Activated naive CD4-positive, alpha-beta T cell treated with anti-CD3 and anti-CD28 coated beads for 36 hours (primary cell): Measurements from ENCODE around the gene FCER1A. TPM values are rescaled to one million over a fixed set of nuclear protein-coding genes. Genes with fewer than 3 reads are reported as not detected.
"Not testable (repeated sequence)": the region's sequence is repeated elsewhere in the genome, so short reads cannot be mapped to it uniquely, and the experiment has no call there.

Source experiments
- CTCF ChIA-PET: fragments of 350-600 bp; sonication (Branson Sonifier 250); formaldehyde crosslinking; loops from one replicate; lab custom pipeline; 2021; ENCODE audit warnings: antibody characterized with exemption; lab: Charles Lee
- DNase-seq: peaks from one replicate; pipeline ENCODE4 v3.0.0-alpha.2; 2020
- H3K27ac Mint-ChIP-seq: one replicate; pipeline ENCODE4 v1.8.0; 2021; ENCODE audit warnings: mild to moderate bottlenecking, mixed read lengths
- H3K27me3 Mint-ChIP-seq: one replicate; pipeline ENCODE4 v1.8.0; 2021; ENCODE audit warnings: low read depth, mixed read lengths
- H3K36me3 Mint-ChIP-seq: one replicate; pipeline ENCODE4 v1.8.0; 2021; ENCODE audit warnings: low read depth, mixed read lengths
- H3K4me1 Mint-ChIP-seq: one replicate; pipeline ENCODE4 v1.8.0; 2021; ENCODE audit warnings: low read depth, mixed read lengths
- H3K4me3 Mint-ChIP-seq: one replicate; pipeline ENCODE4 v1.8.0; 2021; ENCODE audit warnings: mild to moderate bottlenecking, moderate library complexity, mixed read lengths
- H3K9me3 Mint-ChIP-seq: one replicate; pipeline ENCODE4 v1.8.0; 2021; ENCODE audit warnings: mixed read lengths
- intact Hi-C: fragments of 100-400 bp; cut with micrococcal nuclease; formaldehyde crosslinking; loops from one replicate; pipeline ENCODE4 v1.15.1; 2023
- total RNA-seq, 2 experiments: library from RNA; stranded (reverse); gene quantifications; one replicate each; pipeline ENCODE4 v1.2.3, GENCODE V29; 2021

Gene FCER1A
- total RNA-seq, 2 experiments from 2014 or later = not detected

DNA sequence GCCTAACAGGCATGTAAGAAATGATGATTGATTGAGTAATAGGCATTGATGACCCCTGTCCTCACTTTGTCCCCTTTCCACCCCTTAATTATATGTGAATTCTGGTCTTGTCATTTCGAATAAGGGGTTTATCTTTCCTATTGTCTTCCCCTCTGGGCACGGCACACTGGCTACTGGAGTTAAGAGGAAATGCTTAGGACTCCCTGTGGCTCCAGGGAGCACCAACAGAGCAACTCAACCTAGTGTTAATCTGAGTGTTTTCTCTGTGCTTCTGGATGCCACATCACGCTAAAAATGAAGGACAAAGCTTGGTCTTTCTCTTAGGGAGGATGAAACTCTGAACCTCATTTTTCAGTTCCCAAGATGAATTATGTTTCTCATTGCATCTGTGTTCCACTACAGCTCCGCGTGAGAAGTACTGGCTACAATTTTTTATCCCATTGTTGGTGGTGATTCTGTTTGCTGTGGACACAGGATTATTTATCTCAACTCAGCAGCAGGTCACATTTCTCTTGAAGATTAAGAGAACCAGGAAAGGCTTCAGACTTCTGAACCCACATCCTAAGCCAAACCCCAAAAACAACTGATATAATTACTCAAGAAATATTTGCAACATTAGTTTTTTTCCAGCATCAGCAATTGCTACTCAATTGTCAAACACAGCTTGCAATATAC lies 5.3 kb downstream of the FCER1A start:
- H3K9me3 Mint-ChIP-seq = no peaks in the 10 kb centered on the region
- H3K36me3 Mint-ChIP-seq = no peaks in the 10 kb centered on the region
- H3K27ac Mint-ChIP-seq = no peak overlapping the region
- DNase-seq = no peak
- CTCF ChIA-PET = no interaction called here
- peaks cover 22% of the 10 kb centered on the region for H3K27me3 Mint-ChIP-seq
- H3K4me3 Mint-ChIP-seq = no peak overlapping the region
- no peaks in the 10 kb centered on the region for H3K4me1 Mint-ChIP-seq
- intact Hi-C loops = no loop called here

DNA sequence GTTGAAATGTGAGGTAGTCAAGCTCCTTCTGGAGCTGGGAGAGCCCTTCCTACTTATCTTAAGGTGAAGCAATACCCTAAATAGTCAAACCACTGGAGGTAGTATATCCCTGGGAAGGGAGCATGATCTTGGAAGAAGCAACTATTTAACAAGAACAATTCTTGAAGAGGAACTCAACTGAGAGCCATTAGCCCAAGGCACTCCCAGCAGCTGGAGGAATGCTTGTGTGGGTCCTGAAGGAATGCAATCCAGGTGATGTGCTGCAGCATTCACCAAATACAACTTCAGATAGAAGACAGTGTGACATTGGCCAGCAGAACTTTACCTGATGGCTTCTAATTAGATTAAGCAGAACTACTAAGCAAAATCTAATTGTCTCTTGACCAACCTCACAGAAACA lies 9.5 kb downstream of the FCER1A start:
- H3K36me3 Mint-ChIP-seq = no peaks in the 10 kb centered on the region
- H3K4me3 Mint-ChIP-seq = no peak overlapping the region
- no peaks in the 10 kb centered on the region for H3K9me3 Mint-ChIP-seq
- intact Hi-C loops = no loop called here
- peaks cover 20% of the 10 kb centered on the region for H3K27me3 Mint-ChIP-seq
- CTCF ChIA-PET = no interaction called here
- DNase-seq = no peak
- H3K4me1 Mint-ChIP-seq = no peaks in the 10 kb centered on the region
- no peak overlapping the region for H3K27ac Mint-ChIP-seq

DNA sequence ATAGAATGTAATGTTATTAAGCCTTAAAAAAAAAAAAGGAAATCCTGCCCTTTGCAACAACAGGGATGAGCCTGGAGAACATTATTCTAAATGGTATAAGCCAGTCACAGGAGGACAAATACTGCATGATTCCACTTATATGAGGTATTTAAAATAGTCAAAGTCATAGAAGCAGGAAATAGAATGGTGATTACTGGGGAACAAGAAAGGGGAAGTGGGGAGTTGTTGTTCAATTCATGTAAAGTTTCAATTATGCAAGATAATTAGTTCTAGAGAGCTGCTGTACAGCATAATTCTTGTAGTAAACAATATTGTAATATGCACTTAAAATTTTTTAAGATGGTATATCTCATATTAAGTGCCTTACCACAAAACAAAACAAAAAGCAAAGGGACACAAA lies 13.2 kb downstream of the FCER1A start:
- Mint-ChIP-seq H3K36me3 (no peaks in the 10 kb centered on the region), H3K9me3 (no peaks in the 10 kb centered on the region), H3K4me1 (no peaks in the 10 kb centered on the region), H3K27ac (no peak overlapping the region), H3K27me3 (peaks cover 13% of the 10 kb centered on the region), H3K4me3 (no peak overlapping the region)
- DNase-seq = no peak
- intact Hi-C loops = no loop called here
- CTCF ChIA-PET = no interaction called here

DNA sequence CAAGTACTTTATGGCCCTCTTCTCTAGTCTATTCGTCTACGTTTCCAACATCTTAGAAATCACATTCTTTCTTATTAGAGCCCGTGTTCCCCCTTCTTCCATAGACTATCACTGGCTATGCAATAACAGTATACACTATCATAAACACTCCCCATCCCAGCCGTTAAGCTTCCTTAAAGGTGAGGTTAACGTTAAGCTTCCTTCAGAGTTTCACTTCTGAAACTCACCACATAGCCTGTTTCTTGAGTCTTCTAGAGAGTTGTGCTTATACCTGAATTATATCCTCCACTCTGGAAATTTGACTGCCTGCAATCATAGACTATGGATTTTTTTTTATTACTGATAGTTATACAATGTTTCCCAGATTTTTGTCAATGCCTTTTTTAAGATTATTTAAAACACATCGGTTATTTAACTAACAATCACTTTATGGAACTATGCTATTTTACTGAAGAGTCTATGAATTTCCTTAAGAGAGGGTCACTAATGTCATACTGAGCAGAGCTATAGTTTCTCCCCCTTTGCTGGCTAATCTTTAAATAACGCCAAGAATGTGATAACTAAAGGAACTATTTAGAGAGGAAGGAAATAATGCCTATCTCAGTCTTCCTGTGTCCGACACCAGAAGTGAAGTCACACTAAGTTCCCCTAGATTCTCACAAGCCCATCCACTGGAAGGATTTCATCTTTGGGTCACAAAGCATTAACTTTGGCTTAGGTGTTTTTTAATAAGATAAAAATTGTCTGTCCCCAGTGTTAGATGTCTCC lies 16.8 kb downstream of the FCER1A start:
- peaks cover 15% of the 10 kb centered on the region for H3K27me3 Mint-ChIP-seq
- intact Hi-C loops = no loop called here
- no peaks in the 10 kb centered on the region for H3K36me3 Mint-ChIP-seq
- CTCF ChIA-PET = interaction anchor here (0.6 to 0.7 kb wide), 2 partner anchors 176 to 1670 kb away, joined by 3 to 4 read pairs; no protein-coding TSS in a partner anchor
- H3K27ac Mint-ChIP-seq = no peak overlapping the region
- no peaks in the 10 kb centered on the region for H3K4me1 Mint-ChIP-seq
- no peak for DNase-seq
- H3K4me3 Mint-ChIP-seq = no peak overlapping the region
- no peaks in the 10 kb centered on the region for H3K9me3 Mint-ChIP-seq

DNA sequence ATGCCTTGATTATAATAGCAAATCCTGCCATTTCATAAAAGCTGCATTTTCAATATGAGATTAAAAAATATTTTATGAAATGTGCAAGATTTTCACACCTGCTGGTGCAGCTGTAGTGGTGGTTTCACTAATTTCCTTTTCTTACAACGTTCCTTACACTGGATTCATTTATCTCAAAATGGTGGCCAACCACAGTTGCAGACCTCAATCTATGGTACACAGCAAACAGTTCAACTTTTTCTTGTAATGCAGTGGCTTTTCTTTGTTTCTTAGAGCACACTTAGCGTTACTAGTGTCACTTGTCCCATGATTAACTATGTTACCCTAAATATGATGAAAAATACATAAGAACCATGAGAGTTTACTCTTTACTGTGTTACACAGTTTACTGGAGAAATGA lies 32.7 kb downstream of the FCER1A start:
- Mint-ChIP-seq H3K27me3 (peaks cover 2% of the 10 kb centered on the region), H3K27ac (no peak overlapping the region)
- intact Hi-C loops = no loop called here

DNA sequence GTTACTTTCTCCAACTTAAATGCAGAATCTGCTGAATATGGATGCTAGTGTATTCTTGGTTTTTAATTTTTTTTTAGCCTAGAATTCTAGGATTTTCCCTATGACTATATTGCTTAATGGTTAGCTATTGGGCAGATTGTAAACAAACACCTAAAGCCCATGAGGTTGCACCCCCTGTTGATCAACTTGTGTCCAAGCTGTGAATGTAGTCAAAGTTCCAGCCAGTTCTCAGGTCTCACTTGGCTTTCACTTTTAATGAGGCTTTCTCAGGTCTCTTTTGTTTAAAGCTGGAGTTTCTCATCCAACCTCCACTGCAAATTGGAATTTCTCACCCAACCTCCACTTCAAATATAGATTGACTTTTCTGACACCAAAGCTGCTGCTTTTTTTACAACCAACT lies 35.9 kb downstream of the FCER1A start:
- no peaks in the 10 kb centered on the region for H3K4me1 Mint-ChIP-seq
- CTCF ChIA-PET = no interaction called here
- peaks cover 1% of the 10 kb centered on the region for H3K9me3 Mint-ChIP-seq
- intact Hi-C loops = no loop called here
- peaks cover 2% of the 10 kb centered on the region for H3K27me3 Mint-ChIP-seq
- H3K36me3 Mint-ChIP-seq = no peaks in the 10 kb centered on the region
- no peak overlapping the region for H3K4me3 Mint-ChIP-seq
- no peak for DNase-seq
- H3K27ac Mint-ChIP-seq = no peak overlapping the region

More for the DNA sequence above, 32.7 kb downstream of the FCER1A start:
- Mint-ChIP-seq H3K9me3 (peaks cover 1% of the 10 kb centered on the region), H3K36me3 (no peaks in the 10 kb centered on the region), H3K4me3 (no peak overlapping the region), H3K4me1 (no peaks in the 10 kb centered on the region)
- no peak for DNase-seq
- CTCF ChIA-PET = no interaction called here

DNA sequence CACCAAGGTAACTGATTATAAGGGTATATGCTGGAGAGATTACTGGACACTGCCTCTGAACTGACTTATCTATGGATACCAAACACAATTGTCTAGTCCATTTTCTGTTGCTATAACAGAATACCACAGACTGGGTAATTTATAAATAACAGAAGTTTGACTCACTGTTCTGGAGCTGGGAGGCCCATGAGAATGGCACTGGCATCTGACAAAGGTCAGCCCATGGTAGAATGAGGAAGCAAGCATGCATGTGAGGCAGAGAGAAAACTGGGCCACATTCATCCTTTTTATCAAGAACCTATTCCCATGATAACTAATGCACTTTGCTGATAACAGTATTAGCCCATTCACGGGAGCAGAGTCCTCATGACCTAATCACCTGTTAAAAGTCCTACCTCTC lies 37.4 kb downstream of the FCER1A start:
- Mint-ChIP-seq H3K27ac (no peak overlapping the region), H3K27me3 (peaks cover 4% of the 10 kb centered on the region), H3K36me3 (no peaks in the 10 kb centered on the region), H3K4me3 (no peak overlapping the region), H3K9me3 (peaks cover 1% of the 10 kb centered on the region), H3K4me1 (no peaks in the 10 kb centered on the region)
- CTCF ChIA-PET = no interaction called here
- intact Hi-C loops = no loop called here
- no peak for DNase-seq

DNA sequence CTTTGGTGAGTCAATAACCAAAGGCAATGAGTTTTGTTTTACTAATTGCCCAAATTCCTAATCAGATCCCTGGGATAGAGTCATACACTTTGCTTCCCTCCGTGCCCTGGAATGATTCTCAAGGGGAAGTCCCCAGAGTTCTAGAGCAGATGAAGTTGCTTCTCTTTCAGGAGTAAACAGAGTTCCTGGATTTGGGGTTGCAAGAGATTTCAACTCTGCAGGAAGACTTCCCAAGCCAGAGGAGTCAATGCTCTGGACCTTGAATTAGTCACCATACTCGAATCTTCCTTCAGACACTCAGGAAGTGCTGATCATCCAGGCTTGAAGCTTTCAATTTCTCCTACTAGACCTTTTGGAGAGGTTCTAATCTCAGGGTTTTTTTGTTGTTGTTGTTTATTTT lies 39.6 kb downstream of the FCER1A start:
- CTCF ChIA-PET = no interaction called here

DNA sequence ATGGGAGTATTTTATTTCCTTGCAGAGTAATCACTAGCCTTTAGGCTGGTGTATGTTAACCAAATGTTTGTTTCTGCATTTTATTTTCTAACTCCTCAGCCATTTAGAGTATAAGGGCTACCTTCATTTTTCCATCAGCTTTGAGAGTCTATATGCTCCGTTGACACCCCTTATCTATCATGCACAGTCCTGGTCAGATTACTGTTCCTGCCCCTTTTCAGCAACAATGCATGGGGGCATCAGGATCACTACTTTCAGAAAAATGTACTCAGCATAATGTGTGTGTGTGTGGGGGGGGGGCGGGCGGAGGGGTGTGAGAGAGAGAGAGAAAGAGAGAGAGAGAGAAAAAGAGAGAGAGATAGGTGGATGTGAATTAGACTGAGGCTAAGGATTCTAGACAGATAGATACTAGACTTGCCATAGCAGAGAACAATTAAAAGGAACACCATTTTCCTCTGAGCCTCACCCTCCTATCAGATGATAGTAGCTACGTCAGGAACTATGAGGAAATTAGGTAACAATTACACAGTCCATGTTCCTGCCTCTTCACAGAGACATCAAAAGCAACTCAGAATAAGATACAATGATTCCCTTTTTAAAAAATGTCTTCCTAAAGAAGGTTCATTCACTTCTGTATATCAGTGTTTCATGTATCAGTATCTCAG lies 40.8 kb downstream of the FCER1A start:
- H3K36me3 Mint-ChIP-seq = no peaks in the 10 kb centered on the region
- no peaks in the 10 kb centered on the region for H3K4me1 Mint-ChIP-seq
- DNase-seq = no peak
- CTCF ChIA-PET = no interaction called here
- H3K27me3 Mint-ChIP-seq = peaks cover 4% of the 10 kb centered on the region
- H3K9me3 Mint-ChIP-seq = no peaks in the 10 kb centered on the region
- H3K4me3 Mint-ChIP-seq = no peak overlapping the region
- no peak overlapping the region for H3K27ac Mint-ChIP-seq
- intact Hi-C loops = no loop called here

More for the DNA sequence above, 39.6 kb downstream of the FCER1A start:
- Mint-ChIP-seq H3K27me3 (peaks cover 4% of the 10 kb centered on the region), H3K4me3 (no peak overlapping the region), H3K36me3 (no peaks in the 10 kb centered on the region), H3K4me1 (no peaks in the 10 kb centered on the region), H3K27ac (no peak overlapping the region), H3K9me3 (peaks cover 1% of the 10 kb centered on the region)
- no peak for DNase-seq
- intact Hi-C loops = no loop called here

DNA sequence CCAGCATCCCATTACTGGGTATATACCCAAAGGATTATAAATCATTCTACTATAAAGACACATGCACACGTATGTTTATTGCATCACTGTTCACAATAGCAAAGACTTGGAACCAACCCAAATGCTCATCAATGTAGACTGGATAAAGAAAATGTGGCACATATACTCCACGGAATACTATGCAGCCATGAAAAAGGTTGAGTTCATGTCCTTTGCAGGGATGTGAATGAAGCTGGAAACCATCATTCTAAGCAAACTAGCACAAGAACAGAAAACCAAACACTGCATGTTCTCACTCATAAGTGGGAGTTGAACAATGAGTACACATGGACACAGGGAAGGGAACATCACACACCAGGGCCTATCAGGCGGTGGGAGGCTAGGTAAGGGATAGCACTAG lies 47.2 kb downstream of the FCER1A start:
- H3K27ac Mint-ChIP-seq, intact Hi-C loops, H3K9me3 Mint-ChIP-seq, DNase-seq, H3K27me3 Mint-ChIP-seq, H3K4me1 Mint-ChIP-seq, CTCF ChIA-PET, H3K4me3 Mint-ChIP-seq, H3K36me3 Mint-ChIP-seq: not testable (repeated sequence)

DNA sequence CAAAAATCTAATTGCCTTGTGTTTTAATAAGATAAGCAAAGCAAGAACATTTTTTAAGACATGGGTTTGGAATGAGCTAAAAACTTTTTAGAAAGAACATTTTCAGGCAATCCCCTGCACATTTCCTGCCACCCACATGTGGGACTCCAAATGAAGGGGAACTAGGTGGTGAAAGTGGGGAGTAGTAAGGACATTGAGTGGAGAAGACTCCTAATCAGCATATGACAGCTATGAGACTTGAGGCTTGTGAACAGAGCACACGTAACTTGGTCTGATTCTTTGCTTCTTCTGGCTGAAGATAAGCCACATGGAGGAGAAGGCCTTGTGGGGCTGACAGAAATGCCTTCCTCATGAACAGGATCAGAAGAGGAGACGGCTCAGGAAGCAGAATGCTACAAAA lies 50.3 kb downstream of the FCER1A start:
- Mint-ChIP-seq H3K36me3 (no peaks in the 10 kb centered on the region), H3K27ac (no peak overlapping the region), H3K9me3 (no peaks in the 10 kb centered on the region), H3K4me1 (no peaks in the 10 kb centered on the region), H3K27me3 (peaks cover 4% of the 10 kb centered on the region), H3K4me3 (no peak overlapping the region)
- CTCF ChIA-PET = no interaction called here
- DNase-seq = no peak
- intact Hi-C loops = no loop called here
